Gastrocnemius medialis (tissue), 4 donors: ENCODE measurements around the gene BET1L.

Experiments used
- POLR2A ChIP-seq, 2 donors: fragments of 450-650 bp; IDR thresholded peaks; one replicate each; pipeline ENCODE4 v1.6.1; 2017; ENCODE audit warnings: antibody characterized with exemption in 2 of 2, mild to moderate bottlenecking in 2 of 2, moderate library complexity in 2 of 2
- TF ChIP-seq, protein P1 (sequence below), 5 experiments: fragments of 450-650 bp in 3 of 5; fragments of 200-600 bp in 2 of 5; sonication (generic) in 2 of 5; IDR thresholded peaks in 4 of 5; conservative IDR thresholded peaks in 1 of 5; 1 replicate in 4 of 5; 2 replicates in 1 of 5; pipeline ENCODE4 v1.5.1; 2016 to 2019; ENCODE audit warnings: antibody characterized with exemption in 5 of 5, mild to moderate bottlenecking in 3 of 5, moderate library complexity in 3 of 5

DNA sequence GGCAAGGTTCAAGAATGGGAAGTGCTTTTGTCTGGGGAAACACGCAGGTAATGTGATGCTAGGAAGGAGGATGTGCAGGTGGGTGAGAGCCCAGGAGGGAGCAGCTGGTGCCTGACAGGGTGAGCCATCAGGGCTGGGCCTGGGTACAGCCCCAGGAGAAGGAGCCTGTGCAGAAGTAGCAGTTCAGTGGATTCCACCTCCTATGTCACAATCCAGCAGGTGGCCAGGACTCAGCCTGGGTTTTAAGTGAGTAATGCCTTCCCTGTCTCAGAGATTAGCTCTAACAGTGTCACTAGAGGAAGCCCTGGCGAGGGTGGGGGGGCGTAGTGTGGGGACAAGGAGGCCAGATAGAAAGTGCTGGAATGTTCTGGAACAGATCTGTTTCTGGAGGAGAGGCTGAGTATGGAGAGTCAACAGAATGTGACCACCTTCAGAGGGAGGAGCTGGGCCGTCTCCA, 8.4 kb upstream of the BET1L start:
- TF ChIP-seq, protein P1, sequence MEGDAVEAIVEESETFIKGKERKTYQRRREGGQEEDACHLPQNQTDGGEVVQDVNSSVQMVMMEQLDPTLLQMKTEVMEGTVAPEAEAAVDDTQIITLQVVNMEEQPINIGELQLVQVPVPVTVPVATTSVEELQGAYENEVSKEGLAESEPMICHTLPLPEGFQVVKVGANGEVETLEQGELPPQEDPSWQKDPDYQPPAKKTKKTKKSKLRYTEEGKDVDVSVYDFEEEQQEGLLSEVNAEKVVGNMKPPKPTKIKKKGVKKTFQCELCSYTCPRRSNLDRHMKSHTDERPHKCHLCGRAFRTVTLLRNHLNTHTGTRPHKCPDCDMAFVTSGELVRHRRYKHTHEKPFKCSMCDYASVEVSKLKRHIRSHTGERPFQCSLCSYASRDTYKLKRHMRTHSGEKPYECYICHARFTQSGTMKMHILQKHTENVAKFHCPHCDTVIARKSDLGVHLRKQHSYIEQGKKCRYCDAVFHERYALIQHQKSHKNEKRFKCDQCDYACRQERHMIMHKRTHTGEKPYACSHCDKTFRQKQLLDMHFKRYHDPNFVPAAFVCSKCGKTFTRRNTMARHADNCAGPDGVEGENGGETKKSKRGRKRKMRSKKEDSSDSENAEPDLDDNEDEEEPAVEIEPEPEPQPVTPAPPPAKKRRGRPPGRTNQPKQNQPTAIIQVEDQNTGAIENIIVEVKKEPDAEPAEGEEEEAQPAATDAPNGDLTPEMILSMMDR (IDR thresholded peaks at IDR 0.05 in 4 of 5, conservative IDR thresholded peaks at IDR 0.05 in 1 of 5): no peak
- TF ChIP-seq POLR2A (IDR thresholded peaks at IDR 0.05): no peak
